PC-9 (cell line): ENCODE data around the gene UBA1. TPM values are rescaled to one million over a fixed set of nuclear protein-coding genes. Genes with fewer than 3 reads are reported as not detected.
A peak's percentile ranks its signal among the peaks of the same experiment; 100 is the strongest.

ENCODE experiments used
- BruUV-seq: library from RNA; stranded (reverse); fragments of 400-500 nt; replicated peaks from 2 replicates; lab custom pipeline; 2021; lab: Mats Ljungman, UMichigan
- CTCF ChIA-PET: fragments of 300-600 bp; sonication (Branson Sonifier 250); formaldehyde crosslinking; loops from one replicate; lab custom pipeline; 2022; ENCODE audit warnings: antibody characterized with exemption; lab: Charles Lee
- POLR2A ChIA-PET: fragments of 300-600 bp; sonication (Branson Sonifier 250); formaldehyde crosslinking; loops from one replicate; lab custom pipeline; 2022; ENCODE audit warnings: antibody characterized with exemption; ENCODE audit not compliant: unreplicated experiment; lab: Charles Lee
- DNase-seq, 2 experiments: peaks; one replicate each; pipeline versions ENCODE4 v3.0.0 to v3.0.0-alpha.2; 2015 to 2022; ENCODE audit warnings: mixed read lengths in 1 of 2
- H2AFZ ChIP-seq: fragments of 200-600 bp; sonication (generic); 2 replicates; pipeline ENCODE4 v1.8.1; 2017; ENCODE audit warnings: antibody characterized with exemption
- H3F3A ChIP-seq: fragments of 200-600 bp; sonication (generic); 2 replicates; pipeline ENCODE4 v1.8.1; 2017; ENCODE audit warnings: antibody characterized with exemption, mild to moderate bottlenecking, low read depth; ENCODE audit not compliant: insufficient read depth
- H3K27ac ChIP-seq: fragments of 200-600 bp; sonication (generic); 2 replicates; pipeline ENCODE4 v1.6.1; 2016; ENCODE audit warnings: mixed run types
- H3K27me3 ChIP-seq: fragments of 200-600 bp; sonication (generic); 2 replicates; pipeline ENCODE4 v1.6.1; 2016; ENCODE audit warnings: low read depth, mixed run types; ENCODE audit not compliant: insufficient read depth
- H3K36me3 ChIP-seq: fragments of 200-600 bp; sonication (generic); 2 replicates; pipeline ENCODE4 v1.6.1; 2016; ENCODE audit warnings: low read depth, mixed run types
- H3K4me1 ChIP-seq: fragments of 200-600 bp; sonication (generic); replicated peaks from 2 replicates; pipeline ENCODE4 v1.6.1; 2016; ENCODE audit warnings: mixed run types; ENCODE audit not compliant: insufficient read depth
- H3K4me2 ChIP-seq: fragments of 200-600 bp; sonication (generic); 2 replicates; pipeline ENCODE4 v1.6.1; 2017; ENCODE audit warnings: mixed run types
- H3K4me3 ChIP-seq: fragments of 200-600 bp; sonication (generic); 2 replicates; pipeline ENCODE4 v1.6.1; 2016; ENCODE audit warnings: mixed run types
- H3K79me2 ChIP-seq: fragments of 200-600 bp; sonication (generic); 2 replicates; pipeline ENCODE4 v1.6.1; 2017; ENCODE audit warnings: low read depth, mixed run types
- H3K9me2 ChIP-seq: fragments of 200-600 bp; sonication (generic); 2 replicates; pipeline ENCODE4 v1.8.1; 2017; ENCODE audit warnings: mild to moderate bottlenecking; ENCODE audit not compliant: insufficient read depth
- H3K9me3 ChIP-seq: fragments of 200-600 bp; sonication (generic); 2 replicates; pipeline ENCODE4 v1.8.1; 2016; ENCODE audit warnings: low read depth; ENCODE audit not compliant: insufficient read depth
- H4K20me1 ChIP-seq: fragments of 200-600 bp; sonication (generic); 2 replicates; pipeline ENCODE4 v1.8.1; 2017; ENCODE audit not compliant: insufficient read depth
- CTCF ChIP-seq: fragments of 200-600 bp; sonication (generic); conservative IDR thresholded peaks from 2 replicates; pipeline ENCODE4 v1.6.1; 2017; ENCODE audit warnings: mixed run types, antibody characterized with exemption, mild to moderate bottlenecking, moderate library complexity
- EZH2 ChIP-seq: fragments of 200-600 bp; sonication (generic); IDR thresholded peaks from 2 replicates; pipeline ENCODE4 v1.8.0; 2017; ENCODE audit warnings: antibody characterized with exemption, low read depth
- intact Hi-C: fragments of 100-400 bp; cut with micrococcal nuclease; formaldehyde crosslinking; loops from one replicate; pipeline ENCODE4 v1.10.0; 2022; ENCODE audit not compliant: unreplicated experiment
- total RNA-seq: library from RNA; stranded (reverse); gene quantifications from 2 replicates; pipeline ENCODE4 v1.2.3, GENCODE V29; 2021

Gene UBA1
- total RNA-seq, 1 experiment from 2014 or later, result 126 TPM

DNA sequence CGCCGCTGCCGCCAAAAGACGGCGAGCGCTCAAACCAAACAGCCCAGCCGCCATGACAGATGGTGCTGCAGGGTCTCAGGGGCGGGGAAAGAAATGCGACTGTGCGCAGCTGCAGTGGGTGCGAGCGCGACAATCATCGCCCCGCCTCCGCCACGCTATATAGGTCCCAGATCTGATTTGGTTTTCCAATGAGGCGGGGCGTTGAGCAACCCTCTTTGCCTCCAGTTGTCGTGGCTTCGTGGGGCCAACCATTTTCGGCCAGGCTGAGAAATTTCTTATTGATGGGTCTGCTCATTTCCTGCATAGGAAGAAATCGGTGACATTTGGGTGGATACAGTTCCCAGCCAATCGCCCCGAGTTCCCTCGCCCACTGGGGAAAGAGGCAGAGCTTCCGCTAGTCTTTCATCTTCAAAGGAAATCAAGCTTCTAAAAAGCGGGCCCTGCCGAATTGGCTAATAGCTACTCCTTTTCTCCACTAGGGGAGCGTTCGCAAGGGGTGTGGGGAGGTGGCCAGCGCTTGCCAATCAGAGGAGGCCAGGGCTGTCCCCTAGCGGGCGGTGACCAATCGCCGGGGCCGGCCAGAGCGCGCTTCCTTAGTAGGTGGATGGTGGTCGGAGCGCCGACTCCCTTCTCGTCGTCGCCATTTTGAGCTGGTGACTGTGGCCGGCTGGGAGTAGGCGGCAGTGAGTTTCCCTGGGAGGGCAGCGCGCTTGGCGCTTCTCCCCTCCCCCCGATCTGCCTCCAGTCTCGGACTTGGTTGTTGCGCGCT is 48.8 kb upstream of the UBA1 start, which contains the start of the genes NDUFB11 and RBM10:
TSS of gene NDUFB11 (minus strand) at position 77 of the 769 bp plus-strand sequence. CDS start at position 54, 23 bp downstream.
TSS of gene RBM10 (plus strand) at position 596 of the 769 bp plus-strand sequence. CDS start 2,261 bp downstream, outside the sequence.
- peak within 1 kb of the TSS; percentile 81 for H3K27ac ChIP-seq
- no peaks in the 10 kb centered on the region for H3K9me3 ChIP-seq
- H3K36me3 ChIP-seq, result no peaks in the 10 kb centered on the region
- ChIA-PET POLR2A (interaction anchor here (0.6 to 0.7 kb wide), 2 partner anchors 15 to 48 kb away, joined by 4 to 9 read pairs; no protein-coding TSS in a partner anchor), CTCF (interaction anchor here (1.0 kb wide), 1 partner anchor 11 kb away, joined by 3 read pairs; no protein-coding TSS in a partner anchor)
- H3K4me1 ChIP-seq, result no peaks in the 10 kb centered on the region
- H3K9me2 ChIP-seq, result no peaks in the 10 kb centered on the region
- no peaks in the 10 kb centered on the region for H3F3A ChIP-seq
- peak within 1 kb of the TSS; percentile 57 for H3K4me3 ChIP-seq
- TF ChIP-seq EZH2 (no peak), CTCF (peak; percentile 59)
- peaks cover 44% of the 10 kb centered on the region for H3K79me2 ChIP-seq
- intact Hi-C loops, result no loop called here
- peaks cover 5% of the 10 kb centered on the region; the same call in 1 of the 2 replicates for H4K20me1 ChIP-seq
- H3K27me3 ChIP-seq, result no peaks in the 10 kb centered on the region
- BruUV-seq, result no TSS peak
- H3K4me2 ChIP-seq, result peak within 1 kb of the TSS; percentile 68
- peak; percentile 78 to 81 for DNase-seq
- H2AFZ ChIP-seq, result peak within 1 kb of the TSS; percentile 39; the same call in 1 of the 2 replicates

- ChIA-PET POLR2A (interaction anchor here (0.6 kb wide), 1 partner anchor 16 kb away, joined by 9 read pairs; no protein-coding TSS in a partner anchor), CTCF (no interaction called here)
- Histone ChIP-seq H3K9me2 (no peaks in the 10 kb centered on the region), H3K79me2 (peaks cover 48% of the 10 kb centered on the region), H3K4me3 (peak overlapping the region; percentile 57; the same call in 1 of the 2 replicates), H4K20me1 (peaks cover 5% of the 10 kb centered on the region; the same call in 1 of the 2 replicates), H3F3A (no peaks in the 10 kb centered on the region), H3K4me2 (peak overlapping the region; percentile 68), H3K27ac (peak overlapping the region; percentile 81), H3K4me1 (no peaks in the 10 kb centered on the region), H2AFZ (no peak overlapping the region), H3K36me3 (no peaks in the 10 kb centered on the region), H3K9me3 (no peaks in the 10 kb centered on the region), H3K27me3 (no peaks in the 10 kb centered on the region)
- TF ChIP-seq EZH2 (no peak), CTCF (no peak)
- intact Hi-C loops, result no loop called here
- DNase-seq, result no peak
- no TSS peak for BruUV-seq
Measured at GRCh38 chrX:47145395-47146120, 48.1 kb upstream of the UBA1 start.
